H1 (cell line): ENCODE measurements around the gene DEPP1.

Experiments used
- CEBPB ChIP-seq: IDR thresholded peaks from 2 replicates; pipeline ENCODE4 v1.6.1; 2012; ENCODE audit warnings: low read depth, low read length
- CHD2 ChIP-seq: IDR thresholded peaks from 2 replicates; pipeline ENCODE4 v1.6.1; 2012; ENCODE audit warnings: low read length, improper control_type of control experiment
- FOSL1 ChIP-seq: IDR thresholded peaks from 2 replicates; pipeline ENCODE4 v1.6.1; 2011; ENCODE audit warnings: mild to moderate bottlenecking, low read depth, low read length, moderate library complexity; ENCODE audit not compliant: insufficient read depth
- GABPA ChIP-seq: IDR thresholded peaks from 2 replicates; pipeline ENCODE4 v1.6.1; 2011; ENCODE audit warnings: mild to moderate bottlenecking, low read length, moderate library complexity, borderline replicate concordance; ENCODE audit not compliant: insufficient read depth
- JUN ChIP-seq: IDR thresholded peaks from 2 replicates; pipeline ENCODE4 v1.6.1; 2011; ENCODE audit warnings: low read depth, mild to moderate bottlenecking, improper control_type of control experiment, low read length
- JUND ChIP-seq: IDR thresholded peaks from 2 replicates; pipeline ENCODE4 v1.6.1; 2011; ENCODE audit warnings: mild to moderate bottlenecking, improper control_type of control experiment, low read length
- POLR2A ChIP-seq, 2 experiments: IDR thresholded peaks; 1 replicate in 1 of 2; 2 replicates in 1 of 2; pipeline ENCODE4 v1.6.1; 2011; ENCODE audit warnings: low read depth in 2 of 2, low read length in 2 of 2, mild to moderate bottlenecking in 2 of 2; ENCODE audit errors: control extremely low read depth in 1 of 2
- RAD21 ChIP-seq, 2 experiments: IDR thresholded peaks in 1 of 2; conservative IDR thresholded peaks in 1 of 2; 2 replicates each; pipeline ENCODE4 v1.6.1; 2011; ENCODE audit warnings: low read depth in 2 of 2, low read length in 2 of 2, improper control_type of control experiment in 1 of 2, inconsistent platforms in 1 of 2, mild to moderate bottlenecking in 1 of 2, moderate library complexity in 1 of 2
- RBBP5 ChIP-seq: IDR thresholded peaks from 2 replicates; pipeline ENCODE4 v1.7.1; 2012; ENCODE audit warnings: low read depth, mild to moderate bottlenecking, inconsistent platforms, low read length, moderate library complexity, borderline replicate concordance
- RFX5 ChIP-seq: IDR thresholded peaks from 2 replicates; pipeline ENCODE4 v1.6.1; 2011; ENCODE audit warnings: low read depth, low read length, improper control_type of control experiment, borderline replicate concordance
- RNF2 ChIP-seq: fragments of 200-900, 300-1000 bp; sonication (generic); IDR thresholded peaks from 2 replicates; pipeline ENCODE4 v1.7.1; 2016; ENCODE audit warnings: borderline replicate concordance, low read depth, mild to moderate bottlenecking, antibody characterized with exemption, low read length; ENCODE audit not compliant: poor library complexity, severe bottlenecking; ENCODE audit errors: missing control alignments
- SIX5 ChIP-seq: IDR thresholded peaks from 2 replicates; pipeline ENCODE4 v1.6.1; 2011; ENCODE audit warnings: mild to moderate bottlenecking, low read depth, low read length
- TF ChIP-seq, protein P1 (sequence below), 3 experiments: IDR thresholded peaks; 1 replicate in 2 of 3; 2 replicates in 1 of 3; pipeline versions ENCODE4 v1.5.1 to v1.6.1; 2011; ENCODE audit warnings: low read length in 3 of 3, mild to moderate bottlenecking in 3 of 3, inconsistent platforms in 2 of 3, low read depth in 1 of 3, moderate library complexity in 1 of 3; ENCODE audit not compliant: insufficient read depth in 1 of 3; ENCODE audit errors: control extremely low read depth in 1 of 3

DNA sequence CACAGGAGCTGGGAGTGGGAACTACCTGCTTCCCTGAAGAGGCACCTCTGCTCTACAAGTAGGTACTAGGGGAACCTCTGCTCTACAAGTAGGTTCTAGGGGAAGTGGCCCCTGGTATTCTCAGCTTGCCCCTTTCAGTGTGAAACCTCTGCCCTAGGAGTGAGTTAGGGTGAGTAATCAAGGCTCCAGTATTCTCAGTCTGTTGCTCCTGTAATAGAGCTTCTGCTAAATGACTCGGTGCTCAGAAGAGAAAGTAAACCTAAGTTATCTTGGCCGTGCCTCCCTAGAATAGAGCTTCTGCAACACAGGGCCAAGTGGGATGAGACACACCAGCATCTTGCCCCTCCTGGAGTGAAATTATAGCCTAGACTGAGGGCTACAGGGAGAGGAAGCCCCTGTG, 32.4 kb downstream of the DEPP1 start:
- TF ChIP-seq GABPA (no peak), JUN (no peak), RNF2 (no peak), RBBP5 (no peak), POLR2A (IDR thresholded peaks at IDR 0.05; ENCODE audit: control extremely low read depth in 1 of 2, low read depth in 2 of 2, low read length in 2 of 2) (no peak), CEBPB (no peak), SIX5 (no peak), RAD21 (IDR thresholded peaks at IDR 0.05 in 1 of 2, conservative IDR thresholded peaks at IDR 0.05 in 1 of 2; ENCODE audit: low read depth in 2 of 2, low read length in 2 of 2) (no peak), CHD2 (no peak), FOSL1 (no peak), RFX5 (no peak), JUND (no peak)
- TF ChIP-seq, protein P1, sequence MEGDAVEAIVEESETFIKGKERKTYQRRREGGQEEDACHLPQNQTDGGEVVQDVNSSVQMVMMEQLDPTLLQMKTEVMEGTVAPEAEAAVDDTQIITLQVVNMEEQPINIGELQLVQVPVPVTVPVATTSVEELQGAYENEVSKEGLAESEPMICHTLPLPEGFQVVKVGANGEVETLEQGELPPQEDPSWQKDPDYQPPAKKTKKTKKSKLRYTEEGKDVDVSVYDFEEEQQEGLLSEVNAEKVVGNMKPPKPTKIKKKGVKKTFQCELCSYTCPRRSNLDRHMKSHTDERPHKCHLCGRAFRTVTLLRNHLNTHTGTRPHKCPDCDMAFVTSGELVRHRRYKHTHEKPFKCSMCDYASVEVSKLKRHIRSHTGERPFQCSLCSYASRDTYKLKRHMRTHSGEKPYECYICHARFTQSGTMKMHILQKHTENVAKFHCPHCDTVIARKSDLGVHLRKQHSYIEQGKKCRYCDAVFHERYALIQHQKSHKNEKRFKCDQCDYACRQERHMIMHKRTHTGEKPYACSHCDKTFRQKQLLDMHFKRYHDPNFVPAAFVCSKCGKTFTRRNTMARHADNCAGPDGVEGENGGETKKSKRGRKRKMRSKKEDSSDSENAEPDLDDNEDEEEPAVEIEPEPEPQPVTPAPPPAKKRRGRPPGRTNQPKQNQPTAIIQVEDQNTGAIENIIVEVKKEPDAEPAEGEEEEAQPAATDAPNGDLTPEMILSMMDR (IDR thresholded peaks at IDR 0.05; ENCODE audit: control extremely low read depth in 1 of 3, insufficient read depth in 1 of 3, low read depth in 1 of 3, low read length in 3 of 3), result no peak
